Measurements from ENCODE around the gene CLIC4. TPM values are rescaled to one million over a fixed set of nuclear protein-coding genes. Genes with fewer than 3 reads are reported as not detected.

CLIC4 gene
- total and polyA plus RNA-seq, 9 of the 15 experiments (the other 6 are each of a cell fraction or from before 2014, with no cell fraction given), result 16.0 to 67.5 (median 38.4) TPM

DNA sequence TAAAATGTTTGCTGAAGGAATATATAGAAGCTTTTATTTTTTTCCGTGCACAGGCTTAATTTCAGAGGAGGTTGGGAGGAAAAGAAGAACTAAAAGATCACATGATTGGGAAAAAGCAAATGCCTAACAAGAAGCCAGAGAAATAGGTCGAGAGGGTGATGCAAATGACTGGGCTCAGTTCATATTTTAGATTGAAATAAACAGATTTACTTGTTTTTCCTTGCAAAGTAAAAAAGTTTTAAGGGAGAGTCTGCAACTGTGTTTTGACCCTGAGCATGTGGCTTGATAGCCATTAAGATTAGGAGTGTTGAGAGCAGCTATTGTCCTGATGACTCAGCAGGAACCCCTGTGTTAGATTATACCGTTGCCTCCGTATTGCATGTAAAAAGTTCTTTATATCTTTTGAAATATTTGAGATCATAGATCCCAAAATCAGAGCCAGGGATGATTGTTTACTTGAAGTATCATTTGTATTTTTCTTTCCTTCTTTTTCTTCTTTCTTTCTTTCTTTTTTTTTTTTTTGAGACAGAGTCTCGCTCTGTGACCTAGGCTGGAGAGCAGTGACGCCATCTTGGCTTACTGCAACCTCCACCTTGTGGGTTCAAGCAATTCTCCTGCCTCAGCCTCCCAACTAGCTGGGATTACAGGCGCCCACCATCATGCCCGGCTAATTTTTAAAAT is 20.2 kb downstream of the CLIC4 start (continued):
- no peak for TF ChIP-seq PPARD (CRISPR knock-in tag; IDR thresholded peaks at IDR 0.05)
- TF ChIP-seq, protein P1, sequence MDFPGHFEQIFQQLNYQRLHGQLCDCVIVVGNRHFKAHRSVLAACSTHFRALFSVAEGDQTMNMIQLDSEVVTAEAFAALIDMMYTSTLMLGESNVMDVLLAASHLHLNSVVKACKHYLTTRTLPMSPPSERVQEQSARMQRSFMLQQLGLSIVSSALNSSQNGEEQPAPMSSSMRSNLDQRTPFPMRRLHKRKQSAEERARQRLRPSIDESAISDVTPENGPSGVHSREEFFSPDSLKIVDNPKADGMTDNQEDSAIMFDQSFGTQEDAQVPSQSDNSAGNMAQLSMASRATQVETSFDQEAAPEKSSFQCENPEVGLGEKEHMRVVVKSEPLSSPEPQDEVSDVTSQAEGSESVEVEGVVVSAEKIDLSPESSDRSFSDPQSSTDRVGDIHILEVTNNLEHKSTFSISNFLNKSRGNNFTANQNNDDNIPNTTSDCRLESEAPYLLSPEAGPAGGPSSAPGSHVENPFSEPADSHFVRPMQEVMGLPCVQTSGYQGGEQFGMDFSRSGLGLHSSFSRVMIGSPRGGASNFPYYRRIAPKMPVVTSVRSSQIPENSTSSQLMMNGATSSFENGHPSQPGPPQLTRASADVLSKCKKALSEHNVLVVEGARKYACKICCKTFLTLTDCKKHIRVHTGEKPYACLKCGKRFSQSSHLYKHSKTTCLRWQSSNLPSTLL (IDR thresholded peaks at IDR 0.05), result 0 out of 2 replicates have a peak, but pooled peaks have one; percentile 35
- TF ChIP-seq ZNF263 (CRISPR knock-in tag; IDR thresholded peaks at IDR 0.05; ENCODE audit: borderline replicate concordance), result no peak
- TF ChIP-seq ZNF217 (CRISPR knock-in tag; IDR thresholded peaks at IDR 0.05), result no peak
- peak; percentile 71 for TF ChIP-seq ZNF175 (CRISPR knock-in tag; IDR thresholded peaks at IDR 0.05; ENCODE audit: low read depth)
- TF ChIP-seq ZKSCAN8 (CRISPR knock-in tag; IDR thresholded peaks at IDR 0.05), result peak; percentile 65; the same call in 1 of the 2 replicates
- no peak for TF ChIP-seq MECOM (CRISPR knock-in tag; IDR thresholded peaks at IDR 0.05)
- no peak for TF ChIP-seq ZNF280A (IDR thresholded peaks at IDR 0.05; ENCODE audit: low read depth, partially characterized antibody)
- peak in 1 of 2 experiments; percentile 78 for TF ChIP-seq MNT (conservative IDR thresholded peaks at IDR 0.05)
- peak; percentile 97 for TF ChIP-seq DPF2 (IDR thresholded peaks at IDR 0.05)
- TF ChIP-seq ZNF707 (CRISPR knock-in tag; conservative IDR thresholded peaks at IDR 0.05), result no peak
- TF ChIP-seq BRD4 (IDR thresholded peaks at IDR 0.05), result no peak
- no peak for TF ChIP-seq ZNF76 (CRISPR knock-in tag; IDR thresholded peaks at IDR 0.05; ENCODE audit: borderline replicate concordance)
- no peak for TF ChIP-seq CBX1 (IDR thresholded peaks at IDR 0.05; ENCODE audit: low read depth)
- no peak for TF ChIP-seq IRF2 (CRISPR knock-in tag; IDR thresholded peaks at IDR 0.05)

Data from K562 (cell line).